Upper lobe of right lung (tissue), 1 donor: Measurements from ENCODE around the gene TBC1D2. TPM values are rescaled to one million over a fixed set of nuclear protein-coding genes. Genes with fewer than 3 reads are reported as not detected.
A peak's percentile ranks its signal among the peaks of the same experiment; 100 is the strongest.

Experiments
- ATAC-seq: fragments of 200-7000 bp; cut with Tn5 transposase; one replicate; pipeline ENCODE4 v1.9.1; 2020; ENCODE audit warnings: mild to moderate bottlenecking, moderate library complexity
- DNase-seq: peaks from one replicate; pipeline ENCODE4 v3.0.0-alpha.2; 2020
- H3K27ac ChIP-seq: fragments of 200-600 bp; one replicate; pipeline ENCODE4 v1.8.0; 2022
- H3K27me3 ChIP-seq: fragments of 200-600 bp; one replicate; pipeline ENCODE4 v1.8.0; 2022; ENCODE audit warnings: mild to moderate bottlenecking
- H3K36me3 ChIP-seq: fragments of 200-600 bp; one replicate; pipeline ENCODE4 v1.8.0; 2022
- H3K4me1 ChIP-seq: fragments of 200-600 bp; one replicate; pipeline ENCODE4 v1.8.0; 2022
- H3K4me3 ChIP-seq: fragments of 200-600 bp; one replicate; pipeline ENCODE4 v1.8.0; 2022; ENCODE audit warnings: mild to moderate bottlenecking
- H3K9me3 ChIP-seq: fragments of 200-600 bp; one replicate; pipeline ENCODE4 v1.8.0; 2022
- intact Hi-C: fragments of 100-400 bp; cut with DNase I; formaldehyde crosslinking; loops from one replicate; pipeline ENCODE4 v1.11.0; 2022
- total RNA-seq: library from RNA; stranded (reverse); fragmentation: NEBNext Ultra II Directional; extraction: Animal tissue kit (Norgen Biotek cat#: 25700); gene quantifications from one replicate; pipeline ENCODE4 v1.2.1, GENCODE V29; 2021
- TF ChIP-seq, protein P1 (sequence below): fragments of 200-600 bp; IDR thresholded peaks from one replicate; pipeline ENCODE4 v1.8.0; 2022; ENCODE audit warnings: antibody characterized with exemption
- donor health status: DM: no; HTN: yes; CAD: no; lungs with severe emphysema.

TBC1D2 gene
- total RNA-seq, 1 donor from 2014 or later = 71.8 TPM

DNA sequence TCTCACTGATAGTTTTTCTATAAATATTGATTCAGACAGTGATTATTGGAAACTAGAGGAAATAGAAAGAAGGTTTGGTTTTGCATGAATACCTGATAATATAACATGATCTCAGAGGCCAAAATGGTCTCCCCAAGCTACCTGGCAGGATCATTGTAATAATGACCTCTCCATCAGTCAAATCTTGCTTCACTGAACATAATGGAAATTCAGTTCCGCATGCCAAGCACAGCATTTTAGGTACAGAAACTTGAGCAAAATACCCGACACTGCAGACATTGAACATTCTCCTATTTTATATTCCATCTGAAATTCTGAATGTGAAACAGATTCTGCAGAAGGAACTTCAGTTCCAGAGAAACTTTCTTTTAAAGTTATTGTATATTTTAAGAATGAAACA, 9.1 kb upstream of the TBC1D2 start:
- no peaks in the 10 kb centered on the region for H3K4me1 ChIP-seq
- ATAC-seq (no peak), DNase-seq (no peak)
- H3K36me3 ChIP-seq = no peaks in the 10 kb centered on the region
- intact Hi-C loops = loop anchor here (5.0 kb wide), 1 partner anchor 57 kb away; no protein-coding TSS in a partner anchor
- H3K27ac ChIP-seq = no peak overlapping the region
- TF ChIP-seq, protein P1, sequence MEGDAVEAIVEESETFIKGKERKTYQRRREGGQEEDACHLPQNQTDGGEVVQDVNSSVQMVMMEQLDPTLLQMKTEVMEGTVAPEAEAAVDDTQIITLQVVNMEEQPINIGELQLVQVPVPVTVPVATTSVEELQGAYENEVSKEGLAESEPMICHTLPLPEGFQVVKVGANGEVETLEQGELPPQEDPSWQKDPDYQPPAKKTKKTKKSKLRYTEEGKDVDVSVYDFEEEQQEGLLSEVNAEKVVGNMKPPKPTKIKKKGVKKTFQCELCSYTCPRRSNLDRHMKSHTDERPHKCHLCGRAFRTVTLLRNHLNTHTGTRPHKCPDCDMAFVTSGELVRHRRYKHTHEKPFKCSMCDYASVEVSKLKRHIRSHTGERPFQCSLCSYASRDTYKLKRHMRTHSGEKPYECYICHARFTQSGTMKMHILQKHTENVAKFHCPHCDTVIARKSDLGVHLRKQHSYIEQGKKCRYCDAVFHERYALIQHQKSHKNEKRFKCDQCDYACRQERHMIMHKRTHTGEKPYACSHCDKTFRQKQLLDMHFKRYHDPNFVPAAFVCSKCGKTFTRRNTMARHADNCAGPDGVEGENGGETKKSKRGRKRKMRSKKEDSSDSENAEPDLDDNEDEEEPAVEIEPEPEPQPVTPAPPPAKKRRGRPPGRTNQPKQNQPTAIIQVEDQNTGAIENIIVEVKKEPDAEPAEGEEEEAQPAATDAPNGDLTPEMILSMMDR = no peak
- H3K27me3 ChIP-seq = no peaks in the 10 kb centered on the region
- no peak overlapping the region for H3K4me3 ChIP-seq
- no peaks in the 10 kb centered on the region for H3K9me3 ChIP-seq

DNA sequence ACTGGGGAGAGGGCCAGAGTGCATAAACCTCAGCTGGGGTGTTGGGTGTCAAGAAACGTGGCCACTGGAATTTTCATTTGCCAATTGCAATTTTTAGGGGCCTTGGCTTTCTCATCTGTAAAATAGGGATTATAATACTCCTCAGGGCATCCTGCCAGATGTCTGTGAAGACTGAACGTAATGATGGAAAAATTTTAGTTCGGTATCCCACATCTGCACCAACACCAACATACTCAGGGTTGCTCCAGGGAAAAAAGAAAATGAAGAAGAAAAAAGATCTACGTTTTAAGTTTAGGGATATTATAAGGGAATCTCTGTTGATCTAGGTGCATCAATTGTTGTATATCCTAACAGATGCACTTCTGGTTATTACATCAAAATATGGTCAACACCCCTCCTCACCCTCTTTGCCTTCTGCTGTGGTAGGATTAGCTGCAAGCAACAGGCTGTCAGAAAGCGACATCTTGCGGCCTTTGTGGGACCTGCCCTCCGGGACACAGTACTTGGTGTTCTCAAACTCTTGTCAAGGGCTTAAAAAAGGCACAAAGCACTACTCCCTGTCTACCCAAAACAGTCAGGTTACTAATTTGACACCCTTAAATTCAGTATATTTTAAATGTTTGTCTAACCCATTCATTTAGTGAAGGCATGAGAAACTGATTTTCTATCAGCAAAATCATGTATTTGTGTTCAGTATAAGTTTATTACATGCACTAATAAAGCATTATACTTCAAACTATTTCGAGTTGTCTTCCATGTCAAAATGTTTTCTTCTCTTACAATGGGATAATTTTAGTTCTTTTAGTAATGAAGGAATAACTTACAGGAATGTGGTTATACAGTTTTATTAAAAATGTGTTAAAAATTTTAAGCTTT, 8.3 kb upstream of the TBC1D2 start:
- Histone ChIP-seq H3K4me1 (no peaks in the 10 kb centered on the region), H3K4me3 (no peak overlapping the region), H3K36me3 (no peaks in the 10 kb centered on the region), H3K9me3 (no peaks in the 10 kb centered on the region), H3K27ac (no peak overlapping the region), H3K27me3 (no peaks in the 10 kb centered on the region)
- ATAC-seq (peak; percentile 100), DNase-seq (peak; percentile 87)
- TF ChIP-seq, protein P1 = peak; percentile 92
- intact Hi-C loops = loop anchor here (5.0 kb wide), 1 partner anchor 56 kb away; no protein-coding TSS in a partner anchor

DNA sequence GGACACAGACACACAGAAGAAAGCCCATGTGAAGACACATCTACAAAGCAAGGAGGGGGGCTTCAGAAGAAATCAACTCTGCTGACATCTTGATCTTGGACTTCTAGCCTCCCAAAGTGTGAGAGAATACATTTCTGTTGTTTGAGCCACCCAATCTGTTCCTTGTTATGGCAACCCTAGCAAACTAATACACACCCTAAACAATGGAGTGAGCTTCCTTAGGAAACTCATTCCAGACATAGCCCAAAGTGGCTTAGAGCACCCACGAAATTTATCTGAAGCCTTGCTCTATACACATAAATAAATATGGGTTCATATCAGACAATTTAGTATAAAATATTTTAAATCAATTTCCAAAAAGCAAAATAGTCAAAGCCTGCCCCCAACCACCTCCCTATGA, 7.6 kb upstream of the TBC1D2 start:
- TF ChIP-seq, protein P1 = no peak
- intact Hi-C loops = loop anchor here (5.0 kb wide), 1 partner anchor 56 kb away; no protein-coding TSS in a partner anchor
- Histone ChIP-seq H3K4me3 (no peak overlapping the region), H3K36me3 (no peaks in the 10 kb centered on the region), H3K27me3 (no peaks in the 10 kb centered on the region), H3K4me1 (no peaks in the 10 kb centered on the region), H3K9me3 (no peaks in the 10 kb centered on the region), H3K27ac (no peak overlapping the region)
- ATAC-seq (no peak), DNase-seq (no peak)

DNA sequence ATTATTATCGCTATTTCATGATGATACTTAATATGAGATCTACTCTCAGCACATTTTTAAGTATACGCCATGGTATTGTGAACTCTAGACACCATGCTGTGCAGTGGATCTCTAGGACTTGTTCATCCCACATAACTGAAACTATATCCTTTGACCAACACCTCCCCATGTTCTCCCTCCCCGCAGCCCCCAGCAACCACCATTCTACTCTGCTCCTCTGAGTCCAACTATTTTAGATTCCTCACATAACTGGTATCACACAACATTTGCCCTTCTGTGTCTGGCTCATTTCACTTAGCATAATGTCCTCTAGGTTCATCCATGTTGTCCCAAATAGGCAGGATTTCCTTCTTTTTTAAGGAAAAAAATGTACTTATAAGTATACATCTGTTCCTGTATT, 6.6 kb upstream of the TBC1D2 start:
- intact Hi-C loops = loop anchor here (5.0 kb wide), 1 partner anchor 55 kb away; no protein-coding TSS in a partner anchor
- no peaks in the 10 kb centered on the region for H3K9me3 ChIP-seq
- TF ChIP-seq, protein P1 = no peak
- H3K36me3 ChIP-seq = no peaks in the 10 kb centered on the region
- no peaks in the 10 kb centered on the region for H3K27me3 ChIP-seq
- ATAC-seq (no peak), DNase-seq (no peak)
- no peaks in the 10 kb centered on the region for H3K4me1 ChIP-seq
- no peak overlapping the region for H3K27ac ChIP-seq
- H3K4me3 ChIP-seq = no peak overlapping the region

DNA sequence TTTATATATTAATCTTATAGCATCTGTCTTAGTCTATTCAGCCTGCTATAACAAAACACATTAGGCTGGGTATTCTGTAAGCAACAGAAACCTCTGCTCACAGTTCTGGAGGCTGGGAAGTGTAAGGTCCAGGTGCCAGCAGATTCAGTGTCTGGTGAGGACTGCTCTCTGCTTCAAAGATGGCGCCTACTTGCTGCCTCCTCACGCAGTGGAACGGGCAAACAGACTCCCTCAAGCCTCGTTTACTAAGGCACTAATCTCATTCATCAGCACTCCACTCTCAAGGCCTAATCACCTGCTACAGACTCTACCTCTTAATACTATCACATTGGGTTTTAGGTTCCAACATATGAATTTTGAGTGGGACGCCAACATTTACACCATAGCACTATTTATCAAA, 5.2 kb upstream of the TBC1D2 start:
- TF ChIP-seq, protein P1 = no peak
- intact Hi-C loops = loop anchor here (5.0 kb wide), 1 partner anchor 53 kb away; no protein-coding TSS in a partner anchor
- no peak for ATAC-seq

More for the DNA sequence above, 5.2 kb upstream of the TBC1D2 start:
- H3K27me3 ChIP-seq = no peaks in the 10 kb centered on the region
- no peak overlapping the region for H3K27ac ChIP-seq
- H3K36me3 ChIP-seq = no peaks in the 10 kb centered on the region
- no peak overlapping the region for H3K4me3 ChIP-seq
- H3K9me3 ChIP-seq = no peaks in the 10 kb centered on the region
- peaks cover 7% of the 10 kb centered on the region for H3K4me1 ChIP-seq
- DNase-seq = no peak
